Upper lobe of right lung (tissue), 1 donor: ENCODE data around the gene AQP5. TPM values are rescaled to one million over a fixed set of nuclear protein-coding genes. Genes with fewer than 3 reads are reported as not detected.

Experiments used
- ATAC-seq: fragments of 200-7000 bp; cut with Tn5 transposase; one replicate; pipeline ENCODE4 v1.9.1; 2020; ENCODE audit warnings: mild to moderate bottlenecking, moderate library complexity
- DNase-seq: peaks from one replicate; pipeline ENCODE4 v3.0.0-alpha.2; 2020
- H3K27ac ChIP-seq: fragments of 200-600 bp; one replicate; pipeline ENCODE4 v1.8.0; 2022
- H3K27me3 ChIP-seq: fragments of 200-600 bp; one replicate; pipeline ENCODE4 v1.8.0; 2022; ENCODE audit warnings: mild to moderate bottlenecking
- H3K36me3 ChIP-seq: fragments of 200-600 bp; one replicate; pipeline ENCODE4 v1.8.0; 2022
- H3K4me1 ChIP-seq: fragments of 200-600 bp; one replicate; pipeline ENCODE4 v1.8.0; 2022
- H3K4me3 ChIP-seq: fragments of 200-600 bp; one replicate; pipeline ENCODE4 v1.8.0; 2022; ENCODE audit warnings: mild to moderate bottlenecking
- H3K9me3 ChIP-seq: fragments of 200-600 bp; one replicate; pipeline ENCODE4 v1.8.0; 2022
- intact Hi-C: fragments of 100-400 bp; cut with DNase I; formaldehyde crosslinking; loops from one replicate; pipeline ENCODE4 v1.11.0; 2022
- total RNA-seq: library from RNA; stranded (reverse); fragmentation: NEBNext Ultra II Directional; extraction: Animal tissue kit (Norgen Biotek cat#: 25700); gene quantifications from one replicate; pipeline ENCODE4 v1.2.1, GENCODE V29; 2021
- TF ChIP-seq, protein P1 (sequence below): fragments of 200-600 bp; IDR thresholded peaks from one replicate; pipeline ENCODE4 v1.8.0; 2022; ENCODE audit warnings: antibody characterized with exemption
- donor health status: DM: no; HTN: yes; CAD: no; lungs with severe emphysema.

The AQP5 gene
- total RNA-seq, 1 donor from 2014 or later, result 14.3 TPM

DNA sequence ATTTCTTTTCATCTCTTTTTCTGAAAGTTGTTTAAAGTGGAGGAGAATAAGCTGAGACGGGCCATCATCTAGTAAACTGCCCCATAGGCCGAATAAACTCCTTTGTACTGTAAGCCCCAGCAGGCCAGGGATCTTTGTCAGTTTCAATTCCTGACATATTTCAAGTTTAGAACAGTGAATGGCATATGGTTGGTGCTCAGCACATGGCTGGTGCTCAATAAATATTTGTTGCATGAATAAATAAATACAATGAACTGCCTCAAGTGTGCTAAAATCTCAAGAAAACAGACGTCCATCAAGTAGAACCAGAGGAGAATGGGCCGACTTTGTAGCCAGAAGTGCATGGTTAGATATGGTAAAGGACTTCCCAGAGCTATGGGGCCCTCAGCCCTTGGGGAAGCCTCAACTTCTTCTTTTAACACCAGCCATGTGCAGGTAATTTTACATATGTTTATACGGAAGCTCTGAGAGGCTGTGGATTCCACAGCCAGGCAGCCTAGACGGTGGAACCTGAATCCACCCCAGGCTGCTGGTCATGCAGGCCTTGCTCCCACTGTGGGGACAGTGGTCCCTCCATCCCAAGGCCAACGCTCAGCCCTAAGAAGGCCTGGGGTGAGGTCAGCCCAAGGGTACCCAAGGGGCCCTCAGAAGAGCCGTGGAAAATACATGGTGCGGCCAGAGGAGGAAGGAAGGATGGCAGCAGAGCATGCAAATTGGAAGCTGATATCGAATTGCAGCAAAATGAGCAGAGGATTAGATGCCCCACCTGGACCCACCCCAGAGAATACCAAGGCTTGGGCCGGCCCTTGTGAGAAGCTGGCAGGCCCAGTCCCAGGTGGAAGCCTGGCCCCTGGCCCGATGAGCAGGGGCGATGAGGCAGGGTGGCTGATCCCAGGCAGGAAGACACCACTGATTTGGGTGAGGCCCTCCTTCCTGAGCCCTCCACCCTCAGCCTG, 19.8 kb upstream of the AQP5 start:
- TF ChIP-seq, protein P1, sequence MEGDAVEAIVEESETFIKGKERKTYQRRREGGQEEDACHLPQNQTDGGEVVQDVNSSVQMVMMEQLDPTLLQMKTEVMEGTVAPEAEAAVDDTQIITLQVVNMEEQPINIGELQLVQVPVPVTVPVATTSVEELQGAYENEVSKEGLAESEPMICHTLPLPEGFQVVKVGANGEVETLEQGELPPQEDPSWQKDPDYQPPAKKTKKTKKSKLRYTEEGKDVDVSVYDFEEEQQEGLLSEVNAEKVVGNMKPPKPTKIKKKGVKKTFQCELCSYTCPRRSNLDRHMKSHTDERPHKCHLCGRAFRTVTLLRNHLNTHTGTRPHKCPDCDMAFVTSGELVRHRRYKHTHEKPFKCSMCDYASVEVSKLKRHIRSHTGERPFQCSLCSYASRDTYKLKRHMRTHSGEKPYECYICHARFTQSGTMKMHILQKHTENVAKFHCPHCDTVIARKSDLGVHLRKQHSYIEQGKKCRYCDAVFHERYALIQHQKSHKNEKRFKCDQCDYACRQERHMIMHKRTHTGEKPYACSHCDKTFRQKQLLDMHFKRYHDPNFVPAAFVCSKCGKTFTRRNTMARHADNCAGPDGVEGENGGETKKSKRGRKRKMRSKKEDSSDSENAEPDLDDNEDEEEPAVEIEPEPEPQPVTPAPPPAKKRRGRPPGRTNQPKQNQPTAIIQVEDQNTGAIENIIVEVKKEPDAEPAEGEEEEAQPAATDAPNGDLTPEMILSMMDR, result no peak
- DNase-seq (peak; percentile 51), ATAC-seq (no peak)
- Histone ChIP-seq H3K27me3 (no peaks in the 10 kb centered on the region), H3K36me3 (no peaks in the 10 kb centered on the region), H3K27ac (no peak overlapping the region), H3K9me3 (no peaks in the 10 kb centered on the region), H3K4me3 (no peak overlapping the region), H3K4me1 (peaks cover 11% of the 10 kb centered on the region)
- intact Hi-C loops, result no loop called here

GRCh38 chr12:49942512-49942893, 19.2 kb upstream of the AQP5 start:
- H3K9me3 ChIP-seq, result no peaks in the 10 kb centered on the region
- no peaks in the 10 kb centered on the region for H3K27me3 ChIP-seq
- intact Hi-C loops, result no loop called here
- H3K4me3 ChIP-seq, result no peak overlapping the region
- H3K27ac ChIP-seq, result no peak overlapping the region
- TF ChIP-seq, protein P1, result no peak
- no peaks in the 10 kb centered on the region for H3K36me3 ChIP-seq
- H3K4me1 ChIP-seq, result peaks cover 11% of the 10 kb centered on the region
- ATAC-seq (no peak), DNase-seq (no peak)

GRCh38 chr12:49942921-49943624, 18.6 kb upstream of the AQP5 start:
- Histone ChIP-seq H3K27me3 (no peaks in the 10 kb centered on the region), H3K36me3 (no peaks in the 10 kb centered on the region), H3K27ac (no peak overlapping the region), H3K4me3 (no peak overlapping the region), H3K9me3 (no peaks in the 10 kb centered on the region), H3K4me1 (peaks cover 11% of the 10 kb centered on the region)
- peak; percentile 77 for ATAC-seq
- TF ChIP-seq, protein P1, result no peak
- intact Hi-C loops, result no loop called here
- DNase-seq, result peak; percentile 69

DNA sequence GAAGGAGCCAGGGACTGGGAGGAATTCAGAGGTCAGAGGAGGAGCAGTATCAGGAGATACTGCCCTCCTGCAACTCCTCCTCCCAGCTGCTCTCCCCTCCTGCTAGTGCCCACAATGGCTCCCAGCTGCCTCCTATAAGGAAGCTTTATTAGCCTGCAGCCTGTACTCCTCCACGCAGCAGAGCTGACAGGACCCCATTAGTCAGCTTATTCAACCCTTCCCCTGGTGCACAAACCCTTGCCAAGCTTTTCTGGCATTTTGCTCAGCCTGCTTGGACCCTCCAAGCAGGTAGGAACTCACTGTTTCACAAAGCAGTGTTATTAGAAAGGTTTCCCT, 18.1 kb upstream of the AQP5 start:
- no peak for DNase-seq
- no peaks in the 10 kb centered on the region for H3K9me3 ChIP-seq
- H3K4me3 ChIP-seq, result no peak overlapping the region
- H3K27ac ChIP-seq, result no peak overlapping the region
- no peak for ATAC-seq
- TF ChIP-seq, protein P1, result no peak
- peaks cover 11% of the 10 kb centered on the region for H3K4me1 ChIP-seq
- no peaks in the 10 kb centered on the region for H3K36me3 ChIP-seq
- H3K27me3 ChIP-seq, result no peaks in the 10 kb centered on the region
- intact Hi-C loops, result no loop called here

DNA sequence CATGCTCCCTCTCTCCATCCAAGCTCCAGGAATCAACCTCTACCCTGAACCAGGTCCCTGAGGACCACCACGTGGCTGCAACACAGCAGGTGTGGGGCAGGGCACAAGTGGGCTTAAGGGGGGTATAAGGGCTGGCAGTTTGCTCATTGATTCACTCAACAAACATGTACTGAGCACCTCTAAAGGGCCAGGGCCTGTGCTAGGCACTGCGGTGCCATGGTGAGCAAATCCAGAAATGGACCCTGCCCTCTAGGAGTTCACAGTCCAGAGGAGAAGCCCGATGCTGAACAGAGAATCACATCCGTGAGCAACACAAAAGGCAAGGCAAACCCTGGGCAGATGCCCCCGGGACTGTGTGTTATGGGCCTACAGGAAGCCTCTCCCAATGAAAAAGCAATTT, 17.6 kb upstream of the AQP5 start:
- no peaks in the 10 kb centered on the region for H3K9me3 ChIP-seq
- no peak overlapping the region for H3K4me3 ChIP-seq
- TF ChIP-seq, protein P1, result no peak
- no peak overlapping the region for H3K27ac ChIP-seq
- no peaks in the 10 kb centered on the region for H3K36me3 ChIP-seq
- no peaks in the 10 kb centered on the region for H3K27me3 ChIP-seq
- H3K4me1 ChIP-seq, result peaks cover 11% of the 10 kb centered on the region
- intact Hi-C loops, result no loop called here
- DNase-seq (peak; percentile 40), ATAC-seq (no peak)
